A549 (cell line): ENCODE measurements around the gene ZNF446. TPM values are rescaled to one million over a fixed set of nuclear protein-coding genes. Genes with fewer than 3 reads are reported as not detected.
A peak's percentile ranks its signal among the peaks of the same experiment; 100 is the strongest.
"Not testable (repeated sequence)": the region's sequence is repeated elsewhere in the genome, so short reads cannot be mapped to it uniquely, and the experiment has no call there.

ENCODE experiments used
- ATAC-seq, 2 experiments: fragments of 200-7000 bp in 1 of 2; fragments of >200 bp in 1 of 2; cut with Nextera tagmentation in 1 of 2; cut with Tn5 transposase in 1 of 2; 3 replicates each; pipeline versions ENCODE4 v1.8.0 to v1.9.1; 2018 to 2020; ENCODE audit warnings: mild to moderate bottlenecking in 1 of 2, moderate library complexity in 1 of 2
- CTCF ChIA-PET: fragments of 300-600 bp; sonication (Branson Sonifier 250); formaldehyde crosslinking; extraction: SDS; loops from one replicate; lab custom pipeline; 2021; ENCODE audit warnings: antibody characterized with exemption, inconsistent platforms; lab: Yijun Ruan, JAX
- POLR2A ChIA-PET: fragments of 350-600 bp; formaldehyde crosslinking; extraction: SDS; loops from one replicate; lab custom pipeline; 2021; ENCODE audit warnings: antibody characterized with exemption, inconsistent platforms; lab: Yijun Ruan, JAX
- DNase-seq, 2 experiments: peaks; one replicate each; pipeline versions ENCODE4 v3.0.0 to v3.0.0-alpha.2; 2011 to 2016; ENCODE audit warnings: low read depth in 1 of 2, low spot score in 1 of 2
- FAIRE-seq: peaks from 2 replicates; lab custom pipeline; 2011; peaks lifted over from hg19 to GRCh38; lab: Jason Lieb, UNC
- H3K27ac ChIP-seq, 2 experiments: fragments of >200 bp; sonication (Bioruptor Twin); formaldehyde crosslinking; 3 replicates each; pipeline ENCODE4 v1.5.1; 2016 to 2017
- H3K4me1 ChIP-seq: fragments of >200 bp; sonication (Bioruptor Twin); formaldehyde crosslinking; 3 replicates; pipeline ENCODE4 v1.6.1; 2016
- H3K4me2 ChIP-seq: fragments of >200 bp; sonication (Bioruptor Twin); formaldehyde crosslinking; 3 replicates; pipeline ENCODE4 v1.6.1; 2016
- H3K4me3 ChIP-seq: fragments of >200 bp; sonication (Bioruptor Twin); formaldehyde crosslinking; 3 replicates; pipeline ENCODE4 v1.5.1; 2016
- H3K9me3 ChIP-seq: fragments of >200 bp; sonication (Bioruptor Twin); formaldehyde crosslinking; 3 replicates; pipeline ENCODE4 v1.6.1; 2016
- BHLHE40 ChIP-seq: IDR thresholded peaks from 2 replicates; pipeline ENCODE4 v1.6.1; 2012; ENCODE audit warnings: low read depth, low read length, inconsistent platforms
- CBX8 ChIP-seq: fragments of 200-600 bp; sonication (generic); IDR thresholded peaks from 2 replicates; pipeline ENCODE4 v1.6.1; 2016
- CTCF ChIP-seq: fragments of >200 bp; sonication (Bioruptor Twin); formaldehyde crosslinking; IDR thresholded peaks from 3 replicates; pipeline ENCODE4 v1.5.1; 2016
- EP300 ChIP-seq, 2 experiments: fragments of >200 bp; sonication (Bioruptor Twin); formaldehyde crosslinking; IDR thresholded peaks; 2 replicates in 1 of 2; 3 replicates in 1 of 2; pipeline ENCODE4 v1.6.1; 2016 to 2017
- FOSB ChIP-seq: fragments of 250-450 bp; sonication (Bioruptor Pico); IDR thresholded peaks from 2 replicates; pipeline ENCODE4 v1.5.0; 2020; ENCODE audit warnings: mild to moderate bottlenecking, moderate library complexity
- FOSL2 ChIP-seq, 2 experiments: fragments of 450-650 bp in 1 of 2; fragments of >200 bp in 1 of 2; sonication (Bioruptor Twin) in 1 of 2; formaldehyde crosslinking; IDR thresholded peaks; 2 replicates each; pipeline versions ENCODE4 v1.5.0 to v1.6.1; 2016 to 2020; ENCODE audit warnings: mild to moderate bottlenecking in 1 of 2, moderate library complexity in 1 of 2
- GATA3 ChIP-seq: IDR thresholded peaks from 2 replicates; pipeline ENCODE4 v1.6.1; 2012; ENCODE audit warnings: borderline replicate concordance
- HDAC2 ChIP-seq: fragments of 200-600 bp; sonication (generic); IDR thresholded peaks from 2 replicates; pipeline ENCODE4 v1.6.1; 2016
- HES2 ChIP-seq: fragments of >200 bp; sonication (Bioruptor Twin); formaldehyde crosslinking; IDR thresholded peaks from 2 replicates; pipeline ENCODE4 v1.6.1; 2016
- MAX ChIP-seq: IDR thresholded peaks from 2 replicates; pipeline ENCODE4 v1.6.1; 2012
- MYC ChIP-seq: IDR thresholded peaks from 2 replicates; pipeline ENCODE4 v1.6.1; 2012; ENCODE audit warnings: mild to moderate bottlenecking, inconsistent platforms, low read length, improper control_type of control experiment, borderline replicate concordance
- NR3C1 ChIP-seq: fragments of >200 bp; sonication (Bioruptor Twin); formaldehyde crosslinking; IDR thresholded peaks from 3 replicates; pipeline ENCODE4 v1.6.1; 2017
- RAD21 ChIP-seq, 2 experiments: fragments of >200 bp in 1 of 2; sonication (Bioruptor Twin) in 1 of 2; formaldehyde crosslinking in 1 of 2; IDR thresholded peaks in 1 of 2; conservative IDR thresholded peaks in 1 of 2; 2 replicates in 1 of 2; 3 replicates in 1 of 2; pipeline ENCODE4 v1.6.1; 2012 to 2018; ENCODE audit warnings: inconsistent platforms in 1 of 2
- RCOR1 ChIP-seq: fragments of 150-350 bp; IDR thresholded peaks from 2 replicates; pipeline ENCODE4 v1.6.1; 2014; ENCODE audit warnings: antibody characterized with exemption, low read length, low read depth
- TP53 ChIP-seq: fragments of 250-450 bp; sonication (Bioruptor Pico); IDR thresholded peaks from 2 replicates; pipeline ENCODE4 v1.5.0; 2021; ENCODE audit warnings: mild to moderate bottlenecking, moderate library complexity
- ZFP36 ChIP-seq: fragments of 450-650 bp; IDR thresholded peaks from 2 replicates; pipeline ENCODE4 v1.6.1; 2014; ENCODE audit warnings: borderline replicate concordance; ENCODE audit not compliant: partially characterized antibody
- WGBS: methylation state at CpG from one replicate; pipeline ENCODE4 v1.1.6; 2017; ENCODE audit errors: missing lambda C conversion rate; 5-methylcytosine and 5-hydroxymethylcytosine counted together
- polyA plus RNA-seq, 4 experiments: library from polyadenylated mRNA; depleted of rRNA in 3 of 4; stranded (reverse); fragments of >200 nt; fragmentation: RNase III in 1 of 4; extraction: RNeasy Plus Mini Kit Qiagen cat#74134 plus additional on column Dnase treatment in 1 of 4; gene quantifications; 2 replicates in 3 of 4; 3 replicates in 1 of 4; pipeline ENCODE4 v1.2.3, GENCODE V29; 2011 to 2017
- TF ChIP-seq, protein P1 (sequence below): fragments of 200-600 bp; sonication (generic); IDR thresholded peaks from 2 replicates; pipeline ENCODE4 v1.6.1; 2016; ENCODE audit warnings: antibody characterized with exemption, mild to moderate bottlenecking, moderate library complexity

ZNF446 gene
- polyA plus RNA-seq, 2 of the 4 experiments (the other 2 are of a cell fraction): 6.2 to 11.0 TPM

GRCh38 chr19:58448860-58449259, 27.3 kb upstream of the ZNF446 start:
- POLR2A ChIA-PET: not testable (repeated sequence)

GRCh38 chr19:58449980-58450379, 26.2 kb upstream of the ZNF446 start:
- H3K4me1 ChIP-seq, DNase-seq, H3K27ac ChIP-seq, POLR2A ChIA-PET, ATAC-seq, H3K4me3 ChIP-seq, H3K4me2 ChIP-seq, FAIRE-seq: not testable (repeated sequence)
- peak; percentile 60 for TF ChIP-seq ZFP36
- WGBS: 8% methylated on average over 5 of the region's 5 CpGs
- CTCF ChIA-PET: interaction anchor here (1.4 to 1.8 kb wide), 2 partner anchors 41 to 70 kb away, joined by 6 read pairs; partner anchors contain the start of genes ZBTB45 and ZNF584
- H3K9me3 ChIP-seq: peaks cover 39% of the 10 kb centered on the region

More at GRCh38 chr19:58448860-58449259, 27.3 kb upstream of the ZNF446 start:
- not testable (repeated sequence) for FAIRE-seq, ATAC-seq, H3K4me1 ChIP-seq, H3K27ac ChIP-seq, H3K4me3 ChIP-seq, DNase-seq, H3K4me2 ChIP-seq
- H3K9me3 ChIP-seq: peaks cover 44% of the 10 kb centered on the region
- CTCF ChIA-PET: interaction anchor here (0.7 to 1.8 kb wide), 2 partner anchors 39 to 71 kb away, joined by 4 to 6 read pairs; partner anchors contain the start of genes ZBTB45 and ZNF584
- WGBS: 32% methylated on average over 3 of the region's 3 CpGs
- TF ChIP-seq ZFP36: peak; percentile 99

DNA sequence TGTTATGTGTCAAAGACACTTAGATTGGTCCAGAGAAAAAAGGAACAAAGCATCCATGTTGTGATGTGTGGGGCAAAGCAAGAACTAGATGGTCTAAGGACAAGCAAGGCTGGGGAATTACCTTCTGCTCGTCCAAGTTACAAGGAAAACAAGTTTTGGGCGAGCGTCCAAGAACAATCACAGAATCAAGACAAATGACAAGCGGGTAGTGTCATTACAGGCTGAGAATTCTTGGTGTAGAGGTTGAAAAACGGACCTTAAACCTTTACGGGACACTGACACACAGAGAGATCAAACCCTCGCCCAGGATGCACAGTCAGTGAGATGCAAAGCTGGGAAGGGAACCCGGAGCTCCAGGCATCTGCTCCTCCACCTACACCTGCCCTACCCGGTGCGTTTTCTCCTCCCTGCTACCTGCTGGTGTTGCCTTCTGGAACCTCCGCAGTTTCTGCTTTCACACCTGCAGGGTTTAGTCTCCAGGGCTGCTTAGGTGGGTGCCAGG, 25.2 kb upstream of the ZNF446 start:
- ChIA-PET POLR2A (interaction anchor here (0.7 to 1.4 kb wide), 4 partner anchors 42 to 93 kb away, joined by 3 to 4 read pairs (median 4); partner anchors contain the start of genes TRIM28, ZNF497 and ZNF584), CTCF (interaction anchor here (0.8 to 1.4 kb wide), 3 partner anchors 11 to 69 kb away, joined by 3 to 6 read pairs (median 4); partner anchors contain the start of genes ZBTB45 and ZNF584)
- FAIRE-seq (no peak), DNase-seq (peak in 1 of 2 experiments; percentile 48), ATAC-seq (peak; percentile 52 to 53)
- H3K4me3 ChIP-seq: peak overlapping the region; percentile 85
- TF ChIP-seq FOSL2 (IDR thresholded peaks at IDR 0.05): no peak
- no peak for TF ChIP-seq FOSL2 (CRISPR knock-in tag; IDR thresholded peaks at IDR 0.05)
- TF ChIP-seq HDAC2: no peak
- TF ChIP-seq RCOR1: no peak
- TF ChIP-seq GATA3: no peak
- TF ChIP-seq CTCF: no peak
- no peak for TF ChIP-seq CBX8
- TF ChIP-seq HES2: no peak
- TF ChIP-seq FOSB (CRISPR knock-in tag): no peak
- TF ChIP-seq MAX: no peak
- no peak for TF ChIP-seq TP53 (CRISPR knock-in tag)
- TF ChIP-seq, protein P1, sequence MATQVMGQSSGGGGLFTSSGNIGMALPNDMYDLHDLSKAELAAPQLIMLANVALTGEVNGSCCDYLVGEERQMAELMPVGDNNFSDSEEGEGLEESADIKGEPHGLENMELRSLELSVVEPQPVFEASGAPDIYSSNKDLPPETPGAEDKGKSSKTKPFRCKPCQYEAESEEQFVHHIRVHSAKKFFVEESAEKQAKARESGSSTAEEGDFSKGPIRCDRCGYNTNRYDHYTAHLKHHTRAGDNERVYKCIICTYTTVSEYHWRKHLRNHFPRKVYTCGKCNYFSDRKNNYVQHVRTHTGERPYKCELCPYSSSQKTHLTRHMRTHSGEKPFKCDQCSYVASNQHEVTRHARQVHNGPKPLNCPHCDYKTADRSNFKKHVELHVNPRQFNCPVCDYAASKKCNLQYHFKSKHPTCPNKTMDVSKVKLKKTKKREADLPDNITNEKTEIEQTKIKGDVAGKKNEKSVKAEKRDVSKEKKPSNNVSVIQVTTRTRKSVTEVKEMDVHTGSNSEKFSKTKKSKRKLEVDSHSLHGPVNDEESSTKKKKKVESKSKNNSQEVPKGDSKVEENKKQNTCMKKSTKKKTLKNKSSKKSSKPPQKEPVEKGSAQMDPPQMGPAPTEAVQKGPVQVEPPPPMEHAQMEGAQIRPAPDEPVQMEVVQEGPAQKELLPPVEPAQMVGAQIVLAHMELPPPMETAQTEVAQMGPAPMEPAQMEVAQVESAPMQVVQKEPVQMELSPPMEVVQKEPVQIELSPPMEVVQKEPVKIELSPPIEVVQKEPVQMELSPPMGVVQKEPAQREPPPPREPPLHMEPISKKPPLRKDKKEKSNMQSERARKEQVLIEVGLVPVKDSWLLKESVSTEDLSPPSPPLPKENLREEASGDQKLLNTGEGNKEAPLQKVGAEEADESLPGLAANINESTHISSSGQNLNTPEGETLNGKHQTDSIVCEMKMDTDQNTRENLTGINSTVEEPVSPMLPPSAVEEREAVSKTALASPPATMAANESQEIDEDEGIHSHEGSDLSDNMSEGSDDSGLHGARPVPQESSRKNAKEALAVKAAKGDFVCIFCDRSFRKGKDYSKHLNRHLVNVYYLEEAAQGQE: no peak
- TF ChIP-seq MYC: no peak
- TF ChIP-seq EP300 (IDR thresholded peaks at IDR 0.05): no peak
- no peak for TF ChIP-seq NR3C1
- no peak for TF ChIP-seq BHLHE40
- TF ChIP-seq RAD21 (conservative IDR thresholded peaks at IDR 0.05 in 1 of 2, IDR thresholded peaks at IDR 0.05 in 1 of 2): no peak
- H3K27ac ChIP-seq: peak overlapping the region in 1 of 2 experiments; percentile 45; a peak in 2 of 6 replicates
- H3K9me3 ChIP-seq: peaks cover 39% of the 10 kb centered on the region
- whole genome bisulfite sequencing: 1% methylated on average over 11 of the region's 11 CpGs
- no peaks in the 10 kb centered on the region for H3K4me1 ChIP-seq
- H3K4me2 ChIP-seq: peak overlapping the region; percentile 94
